Smooth muscle cell (in vitro differentiated cells): Measurements from ENCODE around the gene CT83. TPM values are rescaled to one million over a fixed set of nuclear protein-coding genes. Genes with fewer than 3 reads are reported as not detected.

ENCODE experiments used
- polyA plus RNA-seq: library from polyadenylated mRNA; unstranded; fragments of >200 nt; fragmentation: Nextera tagmentation; extraction: Ambion mirVana; gene quantifications from 2 replicates; pipeline ENCODE4 v1.2.1, GENCODE V29; 2016
- total RNA-seq: library from RNA; depleted of rRNA; stranded (reverse); fragments of >200 nt; gene quantifications from 2 replicates; pipeline ENCODE4 v1.2.3, GENCODE V29; 2014

Gene CT83
- total and polyA plus RNA-seq, 2 experiments from 2014 or later: not detected

Other genes starting within 250 kb of the CT83 start
- 1.6 and 2.2 TPM in 2 replicates for gene SLC6A14, start 26.4 kb downstream of the CT83 start, total RNA-seq
- gene SLC6A14, start 26.4 kb downstream of the CT83 start, polyA plus RNA-seq: 0.41 and 0.53 TPM in 2 replicates